GM12801 (cell line): ENCODE data around the gene TP63.

Experiments
- CTCF ChIP-seq: IDR thresholded peaks from one replicate; pipeline ENCODE4 v1.5.1; 2011; ENCODE audit warnings: control low read depth; ENCODE audit not compliant: insufficient read length; ENCODE audit errors: extremely low read depth

Gene TP63

GRCh38 chr3:189590223-189590622, 41.0 kb upstream of the TP63 start:
- TF ChIP-seq CTCF, result no peak

GRCh38 chr3:189593581-189593980, 37.6 kb upstream of the TP63 start:
- no peak for TF ChIP-seq CTCF

- TF ChIP-seq CTCF, result no peak
Measured at GRCh38 chr3:189597918-189598317, 33.3 kb upstream of the TP63 start.

- no peak for TF ChIP-seq CTCF
Measured at GRCh38 chr3:189598530-189599225, 32.5 kb upstream of the TP63 start.

- TF ChIP-seq CTCF, result no peak
Measured at GRCh38 chr3:189602471-189602870, 28.7 kb upstream of the TP63 start.

GRCh38 chr3:189605717-189606116, 25.5 kb upstream of the TP63 start:
- no peak for TF ChIP-seq CTCF

- no peak for TF ChIP-seq CTCF
Measured at GRCh38 chr3:189606774-189607173, 24.4 kb upstream of the TP63 start.

GRCh38 chr3:189613122-189613521, 18.1 kb upstream of the TP63 start:
- TF ChIP-seq CTCF, result no peak
